PC-3 (cell line): ENCODE data around the gene CCDC167. TPM values are rescaled to one million over a fixed set of nuclear protein-coding genes. Genes with fewer than 3 reads are reported as not detected.

Experiments used
- ATAC-seq: fragments of 200-7000 bp; cut with Tn5 transposase; 2 replicates; pipeline ENCODE4 v1.9.1; 2020; ENCODE audit warnings: mild to moderate bottlenecking, moderate library complexity
- BruUV-seq: library from RNA; stranded (reverse); fragments of 400-500 nt; replicated peaks from 2 replicates; lab custom pipeline; 2021; lab: Mats Ljungman, UMichigan
- CTCF ChIA-PET: fragments of 300-600 bp; sonication (Branson Sonifier 250); formaldehyde crosslinking; loops from one replicate; lab custom pipeline; 2022; ENCODE audit warnings: antibody characterized with exemption; lab: Charles Lee
- POLR2A ChIA-PET: fragments of 300-600 bp; sonication (Branson Sonifier 250); formaldehyde crosslinking; loops from one replicate; lab custom pipeline; 2022; ENCODE audit warnings: antibody characterized with exemption; ENCODE audit not compliant: unreplicated experiment; lab: Charles Lee
- DNase-seq: peaks from one replicate; pipeline ENCODE4 v3.0.0-alpha.2; 2015
- H2AFZ ChIP-seq: fragments of 300-600 bp; sonication (generic); 2 replicates; pipeline ENCODE4 v1.6.0; 2016; ENCODE audit warnings: antibody characterized with exemption, low read length
- H3F3A ChIP-seq: fragments of 300-600 bp; sonication (generic); one replicate; pipeline ENCODE4 v1.6.0; 2017; ENCODE audit warnings: antibody characterized with exemption, low read length, control low read depth, mild to moderate bottlenecking; ENCODE audit not compliant: unreplicated experiment
- H3K27ac ChIP-seq: fragments of 300-600 bp; sonication (generic); 2 replicates; pipeline ENCODE4 v1.5.1; 2016; ENCODE audit warnings: mild to moderate bottlenecking, low read length
- H3K27me3 ChIP-seq: fragments of 300-600 bp; sonication (generic); 2 replicates; pipeline ENCODE4 v1.6.1; 2016; ENCODE audit warnings: low read length, mixed read lengths
- H3K36me3 ChIP-seq: fragments of 300-600 bp; sonication (generic); 2 replicates; pipeline ENCODE4 v1.6.1; 2016; ENCODE audit warnings: low read depth, mixed run types, low read length, mixed read lengths
- H3K4me1 ChIP-seq: fragments of 300-600 bp; sonication (generic); 2 replicates; pipeline ENCODE4 v1.5.1; 2016; ENCODE audit warnings: low read length; ENCODE audit not compliant: insufficient read depth
- H3K4me2 ChIP-seq: fragments of 300-600 bp; sonication (generic); 2 replicates; pipeline ENCODE4 v1.6.0; 2016; ENCODE audit warnings: low read length
- H3K4me3 ChIP-seq: fragments of 300-600 bp; sonication (generic); 2 replicates; pipeline ENCODE4 v1.5.1; 2016; ENCODE audit warnings: mild to moderate bottlenecking, low read length, mixed read lengths
- H3K79me2 ChIP-seq: fragments of 300-600 bp; sonication (generic); 2 replicates; pipeline ENCODE4 v1.6.1; 2017; ENCODE audit warnings: low read length, mixed read lengths
- H3K9ac ChIP-seq: fragments of 300-600 bp; sonication (generic); 2 replicates; pipeline ENCODE4 v1.6.0; 2016; ENCODE audit warnings: mild to moderate bottlenecking, low read length
- H3K9me2 ChIP-seq: fragments of 300-600 bp; sonication (generic); replicated peaks from 2 replicates; pipeline ENCODE4 v1.6.1; 2016; ENCODE audit warnings: mixed run types, low read length, mixed read lengths
- H3K9me3 ChIP-seq: fragments of 300-600 bp; sonication (generic); 2 replicates; pipeline ENCODE4 v1.6.1; 2016; ENCODE audit warnings: low read length, mixed read lengths
- H4K20me1 ChIP-seq: fragments of 300-600 bp; sonication (generic); 2 replicates; pipeline ENCODE4 v1.6.1; 2016; ENCODE audit warnings: low read length, mixed read lengths
- EZH2 ChIP-seq: fragments of 300-600 bp; sonication (generic); IDR thresholded peaks from one replicate; pipeline ENCODE4 v1.6.1; 2017; ENCODE audit warnings: antibody characterized with exemption, mild to moderate bottlenecking, low read length; ENCODE audit not compliant: unreplicated experiment
- EZH2phosphoT487 ChIP-seq: fragments of 300-600 bp; sonication (generic); IDR thresholded peaks from 2 replicates; pipeline ENCODE4 v1.6.1; 2018; ENCODE audit warnings: mild to moderate bottlenecking, antibody characterized with exemption, low read length, borderline replicate concordance
- intact Hi-C: fragments of 100-400 bp; cut with micrococcal nuclease; formaldehyde crosslinking; loops from 2 replicates; pipeline ENCODE4 v1.9.0; 2023
- total RNA-seq: library from RNA; depleted of rRNA; stranded (reverse); fragments of >200 nt; gene quantifications from 2 replicates; pipeline ENCODE4 v1.2.3, GENCODE V29; 2014
- TF ChIP-seq, protein P1 (sequence below): fragments of 300-600 bp; sonication (generic); conservative IDR thresholded peaks from 2 replicates; pipeline ENCODE4 v1.5.1; 2017; ENCODE audit warnings: antibody characterized with exemption, low read depth, mild to moderate bottlenecking, low read length

CCDC167 gene
- total RNA-seq, 1 experiment from 2014 or later = 56.9 TPM

DNA sequence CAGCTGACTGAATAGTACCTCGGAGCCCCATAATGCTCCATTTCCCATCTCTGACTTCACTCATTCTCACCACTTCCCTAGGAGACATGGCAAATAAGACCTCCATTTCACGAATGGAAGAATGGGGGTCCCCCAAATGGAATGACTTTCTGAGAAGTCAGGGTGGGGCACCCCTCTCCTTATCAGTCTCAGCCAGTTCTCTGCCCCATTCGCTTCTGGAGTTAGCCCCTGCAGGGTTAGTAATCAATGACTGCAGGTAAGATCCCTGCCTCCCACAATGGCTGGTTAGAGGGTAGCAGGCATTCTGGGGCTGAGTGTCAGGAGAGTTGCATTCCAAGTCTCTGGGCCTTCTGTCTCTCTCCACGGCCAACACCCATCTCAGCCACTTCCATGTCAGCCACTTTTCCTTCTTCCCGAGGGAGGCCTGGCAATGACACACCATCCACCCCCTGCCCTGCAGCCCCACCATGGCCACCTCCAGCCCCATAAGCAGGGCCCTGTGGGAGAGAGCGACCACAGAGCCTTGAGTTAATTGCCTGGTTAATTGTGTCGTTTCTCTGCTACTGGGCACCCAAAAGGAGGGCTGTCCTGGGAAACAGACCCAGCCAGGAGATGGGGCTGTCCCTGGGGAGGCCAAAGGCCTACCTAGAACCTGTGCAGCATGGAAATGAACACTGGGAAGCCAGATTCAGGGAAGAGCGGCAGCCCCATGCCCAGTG is 13.4 kb downstream of the CCDC167 start:
- H3K79me2 ChIP-seq = no peaks in the 10 kb centered on the region
- no peak overlapping the region for H3K27ac ChIP-seq
- no peak for ATAC-seq
- no peak overlapping the region for H3K4me3 ChIP-seq
- H3K4me2 ChIP-seq = no peak overlapping the region
- no peaks in the 10 kb centered on the region for H3K9me2 ChIP-seq
- H3K4me1 ChIP-seq = no peaks in the 10 kb centered on the region
- POLR2A ChIA-PET = no interaction called here
- BruUV-seq = no TSS peak
- no peaks in the 10 kb centered on the region for H3K27me3 ChIP-seq
- CTCF ChIA-PET = no interaction called here
- TF ChIP-seq, protein P1, sequence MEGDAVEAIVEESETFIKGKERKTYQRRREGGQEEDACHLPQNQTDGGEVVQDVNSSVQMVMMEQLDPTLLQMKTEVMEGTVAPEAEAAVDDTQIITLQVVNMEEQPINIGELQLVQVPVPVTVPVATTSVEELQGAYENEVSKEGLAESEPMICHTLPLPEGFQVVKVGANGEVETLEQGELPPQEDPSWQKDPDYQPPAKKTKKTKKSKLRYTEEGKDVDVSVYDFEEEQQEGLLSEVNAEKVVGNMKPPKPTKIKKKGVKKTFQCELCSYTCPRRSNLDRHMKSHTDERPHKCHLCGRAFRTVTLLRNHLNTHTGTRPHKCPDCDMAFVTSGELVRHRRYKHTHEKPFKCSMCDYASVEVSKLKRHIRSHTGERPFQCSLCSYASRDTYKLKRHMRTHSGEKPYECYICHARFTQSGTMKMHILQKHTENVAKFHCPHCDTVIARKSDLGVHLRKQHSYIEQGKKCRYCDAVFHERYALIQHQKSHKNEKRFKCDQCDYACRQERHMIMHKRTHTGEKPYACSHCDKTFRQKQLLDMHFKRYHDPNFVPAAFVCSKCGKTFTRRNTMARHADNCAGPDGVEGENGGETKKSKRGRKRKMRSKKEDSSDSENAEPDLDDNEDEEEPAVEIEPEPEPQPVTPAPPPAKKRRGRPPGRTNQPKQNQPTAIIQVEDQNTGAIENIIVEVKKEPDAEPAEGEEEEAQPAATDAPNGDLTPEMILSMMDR = no peak
- no peak for TF ChIP-seq EZH2phosphoT487
- TF ChIP-seq EZH2 = no peak
- DNase-seq = no peak
- H3F3A ChIP-seq = no peaks in the 10 kb centered on the region
- no peaks in the 10 kb centered on the region for H4K20me1 ChIP-seq
- H3K9me3 ChIP-seq = no peaks in the 10 kb centered on the region
- intact Hi-C loops = loop anchor here (10.0 kb wide), 1 partner anchor 101 kb away; no protein-coding TSS in a partner anchor
- no peaks in the 10 kb centered on the region; the same call in 1 of the 2 replicates for H3K36me3 ChIP-seq
- H2AFZ ChIP-seq = no peak overlapping the region
- no peak overlapping the region for H3K9ac ChIP-seq

DNA sequence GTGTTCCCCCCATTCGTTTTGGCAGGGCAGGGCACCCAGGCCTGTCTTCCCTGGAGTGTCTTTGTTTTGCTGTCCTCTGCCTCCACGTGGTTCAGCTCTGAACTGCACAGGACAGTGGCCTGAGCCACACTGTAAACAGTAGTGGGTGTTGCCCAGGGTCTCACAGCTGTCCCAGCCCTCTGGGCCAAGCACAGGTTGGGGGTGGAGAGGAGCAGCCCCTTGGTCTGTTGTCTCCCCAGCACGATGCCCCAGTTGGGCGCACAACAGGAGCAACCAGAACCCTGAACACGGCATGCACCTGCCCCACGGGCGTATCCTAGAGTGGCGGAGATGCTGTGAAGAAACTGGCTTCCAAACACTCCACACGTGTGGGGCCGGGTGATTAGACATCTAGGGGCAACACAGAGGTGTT is 14.4 kb downstream of the CCDC167 start:
- no peak for TF ChIP-seq EZH2
- TF ChIP-seq, protein P1 = 0 out of 2 replicates have a peak, but pooled peaks have one; percentile 21
- no peaks in the 10 kb centered on the region for H3K4me1 ChIP-seq
- no peak overlapping the region for H2AFZ ChIP-seq
- H3F3A ChIP-seq = no peaks in the 10 kb centered on the region
- no peaks in the 10 kb centered on the region for H3K79me2 ChIP-seq
- intact Hi-C loops = loop anchor here (2.0 to 10.0 kb wide), 2 partner anchors 100 to 208 kb away; no protein-coding TSS in a partner anchor
- H3K4me2 ChIP-seq = no peak overlapping the region
- H3K4me3 ChIP-seq = no peak overlapping the region
- H3K9ac ChIP-seq = no peak overlapping the region
- no peaks in the 10 kb centered on the region for H3K9me2 ChIP-seq
- DNase-seq (no peak), ATAC-seq (no peak)
- H3K36me3 ChIP-seq = no peaks in the 10 kb centered on the region; the same call in 1 of the 2 replicates
- H3K9me3 ChIP-seq = no peaks in the 10 kb centered on the region
- ChIA-PET CTCF (no interaction called here), POLR2A (no interaction called here)
- H3K27me3 ChIP-seq = no peaks in the 10 kb centered on the region
- no TSS peak for BruUV-seq
- H3K27ac ChIP-seq = no peak overlapping the region
- no peaks in the 10 kb centered on the region for H4K20me1 ChIP-seq

DNA sequence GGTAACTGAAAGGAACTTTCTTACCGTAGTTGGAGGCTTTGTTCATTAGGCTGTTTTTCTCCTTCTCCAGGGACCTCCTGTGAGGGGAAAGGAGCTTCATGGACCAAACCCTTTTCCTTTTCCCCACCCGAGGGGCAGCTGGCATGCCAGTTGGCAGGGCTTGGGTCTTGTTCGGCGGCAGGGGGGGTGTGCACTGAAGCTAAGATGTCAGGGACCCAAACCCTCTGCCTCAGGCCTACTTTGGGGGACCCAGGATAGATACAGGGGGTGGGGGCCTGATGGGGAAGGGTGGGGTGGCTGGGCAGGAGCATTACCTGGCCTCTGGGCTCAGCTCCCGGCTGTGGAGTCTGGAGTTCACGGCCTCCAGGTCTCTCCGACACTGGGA is 14.9 kb downstream of the CCDC167 start:
- no TSS peak for BruUV-seq
- ATAC-seq = no peak
- no peaks in the 10 kb centered on the region for H3K27me3 ChIP-seq
- H4K20me1 ChIP-seq = no peaks in the 10 kb centered on the region
- H3K9me3 ChIP-seq = no peaks in the 10 kb centered on the region
- no peak overlapping the region for H3K9ac ChIP-seq
- no peak overlapping the region for H3K4me3 ChIP-seq
- no peak overlapping the region for H3K4me2 ChIP-seq
- no peaks in the 10 kb centered on the region for H3K79me2 ChIP-seq
- no peaks in the 10 kb centered on the region for H3K4me1 ChIP-seq
- no peaks in the 10 kb centered on the region; the same call in 1 of the 2 replicates for H3K36me3 ChIP-seq
- ChIA-PET CTCF (no interaction called here), POLR2A (no interaction called here)
- intact Hi-C loops = loop anchor here (2.0 to 10.0 kb wide), 3 partner anchors 83 to 208 kb away; no protein-coding TSS in a partner anchor
- no peak for DNase-seq
- TF ChIP-seq, protein P1 = no peak
- TF ChIP-seq EZH2phosphoT487 (no peak), EZH2 (no peak)
- H3F3A ChIP-seq = no peaks in the 10 kb centered on the region
- no peak overlapping the region for H2AFZ ChIP-seq
- no peaks in the 10 kb centered on the region for H3K9me2 ChIP-seq
- H3K27ac ChIP-seq = no peak overlapping the region
